HG02840 (cell line): Measurements from ENCODE around the gene PIAS4.
"Not testable (repeated sequence)": the region's sequence is repeated elsewhere in the genome, so short reads cannot be mapped to it uniquely, and the experiment has no call there.

ENCODE experiments used
- ATAC-seq: cut with Tn5 transposase; IDR thresholded peaks from one replicate; pipeline ENCODE4 v1.9.1; 2021; ENCODE audit warnings: mild to moderate bottlenecking, moderate library complexity, moderate number of reproducible peaks; ENCODE audit not compliant: unreplicated experiment, low FRiP score

The PIAS4 gene

GRCh38 chr19:3987619-3988371 is 19.7 kb upstream of the PIAS4 start:
- peak; percentile 42 for ATAC-seq

GRCh38 chr19:3990815-3991117 is 16.8 kb upstream of the PIAS4 start:
- ATAC-seq = no peak

GRCh38 chr19:3995607-3996006 is 11.9 kb upstream of the PIAS4 start:
- ATAC-seq = no peak

DNA sequence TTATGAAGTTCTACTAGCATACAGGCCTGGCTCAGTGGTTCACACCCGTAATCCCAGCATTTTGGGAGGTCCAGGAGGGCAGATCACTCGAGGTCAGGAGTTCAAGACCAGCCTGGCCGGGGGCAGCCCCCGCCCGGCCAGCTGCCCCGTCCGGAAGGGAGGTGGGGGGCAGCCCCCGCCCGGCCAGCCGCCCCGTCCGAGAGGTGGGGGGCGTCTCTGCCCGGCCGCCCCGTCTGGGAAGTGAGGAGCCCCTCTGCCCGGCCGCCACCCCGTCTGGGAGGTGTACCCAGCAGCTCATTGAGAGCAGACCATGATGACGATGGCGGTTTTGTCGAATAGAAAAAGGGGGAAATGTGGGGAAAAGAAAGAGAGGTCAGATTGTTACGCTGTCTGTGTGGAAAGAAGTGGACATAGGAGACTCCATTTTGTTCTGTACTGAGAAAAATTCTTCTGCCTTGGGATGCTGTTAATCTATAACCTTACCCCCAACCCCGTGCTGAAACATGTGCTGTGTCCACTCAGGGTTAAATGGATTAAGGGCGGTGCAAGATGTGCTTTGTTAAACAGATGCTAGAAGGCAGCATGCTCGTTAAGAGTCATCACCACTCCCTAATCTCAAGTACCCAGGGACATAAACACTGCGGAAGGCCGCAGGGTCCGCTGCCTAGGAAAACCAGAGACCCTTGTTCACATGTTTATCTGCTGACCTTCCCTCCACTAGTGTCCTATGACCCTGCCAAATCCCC is 8.7 kb upstream of the PIAS4 start:
- not testable (repeated sequence) for ATAC-seq

DNA sequence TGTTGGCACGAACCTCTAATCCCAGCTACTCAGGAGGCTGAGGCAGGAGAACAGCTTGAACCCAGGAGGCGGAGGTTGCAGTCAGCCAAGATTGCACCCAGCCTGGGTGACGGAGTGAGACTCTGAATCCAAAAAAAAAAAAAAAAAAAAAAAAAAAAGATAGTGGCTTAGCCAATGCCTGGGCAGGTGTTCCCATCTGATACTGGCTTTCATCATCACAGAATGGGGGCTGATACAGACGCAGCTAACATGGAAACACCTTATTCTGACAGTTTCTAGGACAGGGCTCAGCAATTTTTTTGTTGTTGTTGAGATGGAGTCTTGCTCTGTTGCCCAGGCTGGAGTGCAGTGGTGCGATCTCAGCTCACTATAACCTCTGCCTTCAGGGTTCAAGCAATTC is 6.7 kb upstream of the PIAS4 start:
- not testable (repeated sequence) for ATAC-seq

- ATAC-seq = not testable (repeated sequence)
These were observed 2.1 kb upstream of the PIAS4 start for GRCh38 chr19:4005436-4005835.

DNA sequence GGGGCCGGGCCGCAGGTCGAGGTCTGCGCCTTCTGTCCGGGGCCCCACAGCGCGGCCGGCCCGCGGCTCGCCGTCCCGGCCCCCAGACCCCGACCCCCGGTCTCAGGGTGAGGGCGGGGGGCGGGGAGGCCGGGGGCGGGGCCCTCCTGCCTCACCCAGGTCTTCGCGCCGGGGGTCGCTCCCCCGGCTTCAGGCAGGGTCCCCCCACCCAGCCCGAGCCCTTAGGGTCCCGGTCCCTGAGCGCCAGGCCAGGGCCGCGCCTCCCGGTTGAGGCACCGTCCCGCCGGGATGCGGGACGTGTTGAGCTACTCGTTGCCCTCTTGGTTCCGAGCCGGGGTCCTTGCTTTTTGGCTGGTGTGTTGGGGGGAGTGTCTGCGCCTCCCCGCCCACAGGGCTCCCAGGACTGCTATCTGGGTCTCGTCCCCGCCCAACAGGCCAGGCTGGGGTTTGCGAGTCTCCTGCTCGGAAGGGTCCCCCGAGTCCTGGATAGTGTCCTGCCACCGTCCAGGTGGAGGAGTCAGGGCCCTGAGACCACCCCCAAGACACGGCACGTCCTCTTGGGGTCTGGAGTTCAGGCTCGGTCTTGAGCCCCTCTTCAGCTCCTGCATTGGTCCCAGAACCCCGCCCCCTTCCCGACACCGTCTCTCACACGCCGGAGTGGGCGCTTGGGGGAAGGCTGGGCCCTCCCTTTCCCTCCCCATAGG is 452 bp downstream of the PIAS4 start:
- no peak for ATAC-seq

GRCh38 chr19:4009990-4010807 is 2.7 kb downstream of the PIAS4 start:
- ATAC-seq = no peak

DNA sequence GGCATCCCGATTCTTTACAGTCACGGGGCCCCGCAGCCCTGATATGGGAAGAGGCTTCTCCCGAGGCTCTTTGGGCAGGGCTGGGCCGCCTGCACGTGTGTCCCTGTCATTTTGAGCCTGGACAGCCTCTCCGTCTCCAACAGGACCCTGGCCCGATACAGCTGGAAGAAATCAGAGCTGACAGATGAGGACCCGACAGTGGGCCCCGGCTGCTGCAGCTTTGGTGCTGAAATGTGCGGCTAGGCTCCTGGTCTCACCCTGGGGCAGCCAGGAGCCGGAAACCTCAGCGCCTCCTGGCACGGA is 3.2 kb downstream of the PIAS4 start:
- ATAC-seq = no peak

GRCh38 chr19:4011430-4011829 is 3.9 kb downstream of the PIAS4 start:
- ATAC-seq = not testable (repeated sequence)

- ATAC-seq = no peak
These were observed 4.8 kb downstream of the PIAS4 start for GRCh38 chr19:4012092-4012974.

DNA sequence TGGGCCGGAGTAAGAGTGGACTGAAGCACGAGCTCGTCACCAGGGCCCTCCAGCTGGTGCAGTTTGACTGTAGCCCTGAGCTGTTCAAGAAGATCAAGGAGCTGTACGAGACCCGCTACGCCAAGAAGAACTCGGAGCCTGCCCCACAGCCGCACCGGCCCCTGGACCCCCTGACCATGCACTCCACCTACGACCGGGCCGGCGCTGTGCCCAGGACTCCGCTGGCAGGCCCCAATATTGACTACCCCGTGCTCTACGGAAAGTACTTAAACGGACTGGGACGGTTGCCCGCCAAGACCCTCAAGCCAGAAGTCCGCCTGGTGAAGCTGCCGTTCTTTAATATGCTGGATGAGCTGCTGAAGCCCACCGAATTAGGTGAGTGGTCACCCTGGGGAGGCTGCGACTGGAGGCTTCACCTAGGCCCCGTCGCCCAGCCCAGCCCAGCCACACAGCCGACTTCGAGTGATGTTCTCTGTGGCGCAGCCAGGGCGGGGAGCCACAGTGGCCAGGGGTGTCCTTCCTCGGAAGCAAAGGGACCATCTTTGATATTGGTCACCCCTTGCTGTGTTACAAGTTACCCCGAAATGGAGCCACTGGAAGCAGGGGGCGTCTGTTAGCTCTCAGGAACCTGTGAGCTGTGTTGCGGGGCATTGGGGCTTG is 5.6 kb downstream of the PIAS4 start:
- ATAC-seq = no peak

DNA sequence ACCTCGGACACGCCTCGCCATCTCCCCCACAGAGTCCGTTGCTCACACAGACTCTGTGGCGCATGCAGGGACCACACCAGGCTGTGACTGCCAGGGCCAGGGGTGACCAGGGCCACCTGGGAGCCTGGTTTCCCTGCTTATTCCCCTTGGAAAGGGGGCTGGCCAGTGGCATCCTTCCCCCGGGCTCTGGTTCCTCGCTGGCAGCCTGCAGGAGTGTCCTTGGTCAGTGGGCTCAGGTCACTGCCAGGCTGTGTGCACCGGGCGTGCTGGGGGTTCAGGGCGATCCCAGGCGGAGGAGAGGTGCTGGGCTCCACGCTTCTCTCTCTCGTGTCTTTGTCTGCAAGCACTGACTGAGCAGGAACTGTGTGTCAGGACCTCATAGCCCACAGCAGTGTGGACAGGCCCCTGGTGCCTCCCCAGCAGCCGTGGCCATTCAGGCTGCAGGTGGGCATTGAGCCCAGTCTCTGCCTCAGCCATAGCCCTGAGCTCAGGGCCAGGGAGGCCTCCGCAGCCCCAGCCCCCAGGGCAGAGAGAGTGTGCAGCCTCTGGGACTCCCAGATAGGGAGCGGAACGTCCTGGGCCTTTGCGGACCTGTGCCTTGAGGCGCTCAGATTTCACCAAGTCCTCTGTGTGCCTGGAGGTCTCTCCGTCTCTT is 6.5 kb downstream of the PIAS4 start:
- ATAC-seq = no peak

DNA sequence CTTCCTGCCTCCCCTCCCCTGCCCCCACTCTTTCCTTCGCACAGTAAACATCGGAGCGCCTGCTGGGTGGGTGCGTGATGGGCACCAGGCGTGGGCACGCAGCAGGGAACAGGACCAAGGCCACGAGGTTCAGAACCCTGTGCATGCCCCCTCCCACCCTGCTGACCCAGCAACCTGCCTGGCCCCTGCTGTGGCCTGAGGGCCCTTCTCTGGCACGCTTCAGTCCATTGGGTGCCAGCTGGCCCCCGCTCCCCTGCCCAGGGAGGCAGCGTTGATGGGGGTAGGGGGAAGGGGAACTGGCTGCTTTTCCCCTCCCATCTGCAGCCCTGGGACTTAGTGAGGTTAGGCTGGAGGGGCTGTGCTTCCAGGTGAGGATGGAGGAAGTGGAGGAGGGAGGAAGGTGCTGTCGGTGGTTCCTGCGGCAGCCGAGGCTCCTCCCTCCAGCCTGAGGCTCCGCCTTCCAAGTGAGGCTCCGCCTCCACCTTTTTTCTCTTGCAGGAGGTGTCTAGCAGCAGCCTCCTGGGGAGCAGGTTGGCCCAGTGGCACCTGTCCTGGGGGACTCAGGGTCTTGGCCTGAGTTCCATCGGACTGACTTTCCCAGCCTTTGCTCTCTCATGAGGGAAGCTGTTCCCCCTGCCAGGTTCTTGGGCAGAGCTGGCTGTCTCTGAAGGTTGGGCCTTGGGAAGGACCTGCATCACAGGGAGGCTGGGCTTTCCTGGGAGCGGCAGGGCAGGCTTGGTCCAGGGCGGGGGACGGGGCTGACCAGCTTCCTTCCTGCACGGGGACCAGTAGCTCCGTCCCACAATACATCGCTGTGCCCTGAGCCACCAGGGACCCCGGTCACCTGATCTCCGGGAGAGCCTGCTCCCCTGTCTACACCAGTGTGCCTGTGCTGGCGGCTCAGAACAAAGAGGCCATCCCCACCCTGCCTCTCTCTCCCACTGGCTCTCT is 7.3 kb downstream of the PIAS4 start:
- no peak for ATAC-seq

- ATAC-seq = no peak
These were observed 8.3 kb downstream of the PIAS4 start for GRCh38 chr19:4015705-4016402.

DNA sequence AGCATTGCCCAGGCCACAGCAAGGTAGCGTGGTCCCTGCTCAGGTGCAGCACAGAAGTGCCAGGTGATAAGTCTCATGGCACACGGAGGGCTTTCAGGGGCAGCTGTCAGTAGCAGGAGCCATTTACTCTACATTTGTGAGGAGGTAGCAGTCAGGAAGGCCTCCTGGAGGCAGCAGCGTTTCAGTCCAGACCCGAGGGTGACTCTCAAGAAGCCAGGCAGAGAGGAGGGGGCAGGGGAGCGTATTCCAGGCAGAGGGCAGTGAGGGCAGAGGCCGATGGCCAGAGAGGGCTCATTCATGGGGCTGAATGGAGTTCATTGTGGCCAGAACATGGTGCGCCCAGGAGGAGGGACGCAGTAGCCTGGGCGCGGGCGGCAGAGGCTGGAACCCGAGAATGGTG is 8.9 kb downstream of the PIAS4 start:
- ATAC-seq = no peak
